Keratinocyte (primary cell): ENCODE measurements around the gene PSMD14.

Experiments used
- CTCF ChIP-seq, 3 experiments: IDR thresholded peaks in 1 of 3; conservative IDR thresholded peaks in 1 of 3; optimal IDR thresholded peaks in 1 of 3; 2 replicates in 2 of 3; 3 replicates in 1 of 3; pipeline versions ENCODE3 to v1.5.1; 2011; ENCODE audit warnings: low read length in 3 of 3, mild to moderate bottlenecking in 3 of 3, moderate library complexity in 2 of 3, control low read depth in 1 of 3, inconsistent platforms in 1 of 3; ENCODE audit not compliant: insufficient read depth in 2 of 3; ENCODE audit errors: extremely low read depth in 1 of 3
- EZH2 ChIP-seq: IDR thresholded peaks from one replicate; pipeline ENCODE4 v1.6.1; 2012; ENCODE audit warnings: inconsistent platforms, mild to moderate bottlenecking, low read length, moderate library complexity

- TF ChIP-seq CTCF (optimal IDR thresholded peaks at IDR 0.05 in 1 of 3, IDR thresholded peaks at IDR 0.05 in 1 of 3, conservative IDR thresholded peaks at IDR 0.05 in 1 of 3; ENCODE audit: extremely low read depth in 1 of 3, insufficient read depth in 2 of 3, low read length in 3 of 3), result no peak
- no peak for TF ChIP-seq EZH2
Measured at GRCh38 chr2:161409308-161409907, 101.2 kb downstream of the PSMD14 start.
